GM21737 (cell line): ENCODE measurements around the gene RNF123.
A peak's percentile ranks its signal among the peaks of the same experiment; 100 is the strongest.

ENCODE experiments used
- ATAC-seq: cut with Tn5 transposase; IDR thresholded peaks from one replicate; pipeline ENCODE4 v1.9.1; 2021; ENCODE audit warnings: mild to moderate bottlenecking, moderate library complexity; ENCODE audit not compliant: unreplicated experiment

The RNF123 gene

DNA sequence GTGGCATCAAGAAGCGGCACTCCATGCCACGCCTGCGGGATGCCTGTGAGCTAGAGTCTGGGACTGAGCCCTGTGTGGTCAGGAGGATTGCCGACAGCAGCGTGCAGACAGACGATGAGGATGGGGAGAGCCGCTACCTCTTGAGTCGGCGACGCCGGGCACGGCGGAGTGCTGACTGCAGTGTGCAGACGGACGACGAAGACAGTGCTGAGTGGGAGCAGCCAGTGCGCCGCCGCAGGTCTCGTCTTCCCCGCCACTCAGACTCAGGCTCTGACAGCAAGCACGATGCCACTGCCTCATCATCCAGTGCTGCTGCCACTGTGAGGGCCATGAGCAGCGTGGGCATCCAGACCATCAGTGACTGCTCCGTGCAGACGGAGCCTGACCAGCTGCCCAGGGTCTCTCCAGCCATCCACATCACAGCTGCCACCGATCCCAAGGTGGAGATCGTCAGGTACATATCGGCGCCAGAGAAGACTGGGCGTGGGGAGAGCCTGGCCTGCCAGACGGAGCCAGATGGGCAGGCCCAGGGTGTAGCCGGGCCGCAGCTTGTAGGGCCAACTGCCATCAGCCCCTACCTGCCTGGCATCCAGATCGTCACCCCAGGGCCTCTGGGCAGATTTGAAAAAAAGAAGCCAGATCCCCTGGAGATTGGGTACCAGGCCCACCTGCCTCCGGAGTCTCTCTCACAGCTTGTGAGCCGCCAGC lies 32.0 kb upstream of the RNF123 start:
- ATAC-seq: no peak

DNA sequence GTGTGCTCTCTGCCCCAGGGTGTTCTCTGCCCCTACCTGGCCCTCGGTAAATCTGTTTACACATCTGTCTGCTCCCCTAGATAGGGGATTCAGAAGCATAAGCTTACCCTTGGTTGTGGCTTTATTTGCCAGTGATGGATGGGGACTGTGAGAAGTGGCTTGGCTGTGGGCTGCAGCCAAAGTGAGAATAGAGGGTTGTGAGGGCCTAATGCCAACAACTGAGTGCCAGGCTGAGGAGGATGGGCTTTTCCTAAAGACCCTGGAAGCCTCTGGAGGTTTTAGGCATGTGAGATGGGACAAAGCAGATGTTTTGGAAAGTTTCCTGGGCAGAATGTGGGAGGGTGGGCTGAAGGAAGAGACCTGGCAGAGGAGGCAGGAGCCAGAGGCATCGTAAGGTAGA lies 30.6 kb upstream of the RNF123 start:
- no peak for ATAC-seq

DNA sequence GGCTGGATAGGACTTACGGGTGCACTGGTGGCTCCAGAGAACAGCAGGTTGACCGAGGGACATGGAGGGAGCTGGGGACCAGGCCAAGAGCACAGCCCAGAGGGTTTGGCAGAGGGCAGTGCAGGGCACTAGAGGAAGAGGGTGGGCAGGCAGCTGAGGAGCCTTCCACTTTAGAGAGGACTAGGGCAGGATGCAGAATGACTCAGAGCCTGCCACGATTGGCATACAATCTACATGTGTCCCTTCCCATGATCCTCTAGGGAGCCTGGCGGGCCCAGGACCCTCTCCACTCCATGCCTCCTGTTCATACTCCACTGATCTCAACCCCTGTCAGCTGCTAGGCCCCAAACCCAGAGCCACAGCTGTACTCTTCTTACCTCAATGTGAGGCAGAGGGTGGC lies 29.6 kb upstream of the RNF123 start:
- ATAC-seq: no peak

DNA sequence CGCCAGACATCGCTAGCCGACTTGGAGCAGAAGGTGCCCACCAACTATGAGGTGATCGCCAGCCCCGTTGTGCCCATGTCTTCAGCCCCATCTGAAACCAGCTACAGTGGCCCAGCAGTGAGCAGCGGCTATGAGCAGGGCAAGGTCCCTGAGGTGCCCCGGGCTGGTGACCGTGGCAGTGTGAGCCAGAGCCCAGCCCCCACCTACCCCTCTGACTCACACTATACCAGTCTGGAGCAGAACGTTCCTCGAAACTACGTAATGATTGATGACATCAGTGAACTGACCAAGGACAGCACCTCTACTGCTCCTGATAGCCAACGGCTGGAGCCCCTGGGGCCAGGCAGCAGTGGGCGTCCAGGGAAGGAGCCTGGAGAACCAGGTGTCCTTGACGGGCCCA lies 28.1 kb upstream of the RNF123 start:
- ATAC-seq: no peak

DNA sequence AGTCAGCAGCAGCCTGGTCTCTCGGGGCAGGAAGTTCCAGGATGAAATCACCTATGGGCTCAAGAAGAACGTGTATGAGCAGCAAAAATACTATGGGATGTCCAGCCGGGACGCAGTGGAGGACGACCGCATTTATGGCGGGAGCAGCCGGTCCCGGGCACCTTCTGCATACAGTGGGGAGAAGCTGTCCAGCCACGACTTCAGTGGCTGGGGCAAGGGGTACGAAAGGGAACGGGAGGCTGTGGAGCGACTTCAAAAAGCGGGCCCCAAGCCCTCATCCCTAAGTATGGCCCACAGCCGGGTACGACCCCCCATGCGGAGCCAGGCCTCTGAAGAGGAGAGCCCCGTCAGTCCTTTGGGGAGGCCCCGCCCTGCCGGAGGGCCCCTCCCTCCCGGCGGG lies 27.3 kb upstream of the RNF123 start:
- no peak for ATAC-seq

DNA sequence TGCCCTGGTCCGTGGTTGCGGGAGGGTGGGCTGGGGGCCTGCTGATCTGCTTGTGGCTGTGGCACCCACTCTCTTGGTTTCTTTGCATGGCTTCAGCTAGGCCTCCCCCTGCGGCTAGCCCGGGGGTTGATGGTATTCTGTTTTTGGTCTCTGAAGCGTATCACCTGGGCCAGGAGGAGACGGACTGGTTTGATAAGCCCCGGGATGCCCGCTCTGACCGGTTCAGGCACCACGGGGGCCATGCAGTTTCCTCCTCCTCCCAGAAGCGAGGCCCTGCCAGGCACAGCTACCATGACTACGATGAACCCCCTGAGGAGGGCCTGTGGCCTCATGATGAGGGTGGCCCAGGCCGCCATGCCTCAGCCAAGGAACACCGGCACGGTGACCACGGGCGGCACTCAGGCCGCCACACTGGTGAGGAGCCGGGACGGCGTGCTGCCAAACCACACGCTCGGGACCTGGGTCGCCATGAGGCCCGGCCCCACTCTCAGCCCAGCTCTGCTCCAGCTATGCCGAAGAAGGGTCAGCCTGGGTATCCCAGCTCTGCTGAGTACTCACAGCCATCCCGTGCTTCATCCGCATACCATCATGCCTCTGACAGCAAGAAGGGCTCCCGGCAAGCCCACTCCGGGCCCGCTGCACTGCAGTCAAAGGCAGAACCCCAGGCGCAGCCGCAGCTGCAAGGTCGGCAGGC lies 26.5 kb upstream of the RNF123 start:
- ATAC-seq: no peak

DNA sequence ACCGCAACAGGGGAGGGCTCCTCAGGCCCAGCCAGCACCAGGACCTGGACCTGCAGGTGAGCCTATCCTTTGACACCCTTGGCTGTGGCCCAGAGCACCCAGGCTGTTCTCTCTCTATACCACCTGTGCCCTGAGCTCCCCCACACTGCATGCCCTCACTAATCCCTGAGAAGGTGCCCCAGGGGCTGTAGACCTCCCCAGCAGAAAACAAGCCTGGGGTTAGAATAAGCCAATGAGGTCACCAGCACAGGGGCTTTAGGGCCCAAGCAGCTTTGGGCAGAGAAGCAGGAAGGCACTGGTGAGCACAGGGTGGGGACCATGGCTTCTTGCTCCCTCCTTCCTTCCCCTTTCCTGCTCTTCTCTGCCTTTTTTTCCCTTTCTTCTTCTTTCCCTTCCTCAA lies 25.5 kb upstream of the RNF123 start:
- no peak for ATAC-seq

DNA sequence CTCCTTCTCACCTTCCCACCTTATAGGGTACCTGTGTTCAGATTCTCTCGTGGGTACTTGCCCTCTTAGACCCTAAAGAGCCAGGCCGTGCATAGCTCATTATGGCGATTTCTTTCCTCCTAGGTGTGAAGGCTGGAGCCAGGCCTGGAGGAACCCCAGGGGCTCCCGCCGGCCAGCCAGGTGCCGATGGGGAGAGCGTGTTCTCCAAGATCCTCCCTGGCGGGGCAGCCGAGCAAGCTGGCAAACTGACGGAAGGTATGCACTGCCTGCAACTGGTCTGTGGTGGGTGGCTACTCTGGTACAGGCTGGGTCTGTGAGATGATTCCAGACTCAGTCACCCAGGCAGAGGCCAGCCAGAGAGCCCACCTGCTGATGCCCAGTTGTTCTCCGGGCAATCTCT lies 25.1 kb upstream of the RNF123 start:
- no peak for ATAC-seq

DNA sequence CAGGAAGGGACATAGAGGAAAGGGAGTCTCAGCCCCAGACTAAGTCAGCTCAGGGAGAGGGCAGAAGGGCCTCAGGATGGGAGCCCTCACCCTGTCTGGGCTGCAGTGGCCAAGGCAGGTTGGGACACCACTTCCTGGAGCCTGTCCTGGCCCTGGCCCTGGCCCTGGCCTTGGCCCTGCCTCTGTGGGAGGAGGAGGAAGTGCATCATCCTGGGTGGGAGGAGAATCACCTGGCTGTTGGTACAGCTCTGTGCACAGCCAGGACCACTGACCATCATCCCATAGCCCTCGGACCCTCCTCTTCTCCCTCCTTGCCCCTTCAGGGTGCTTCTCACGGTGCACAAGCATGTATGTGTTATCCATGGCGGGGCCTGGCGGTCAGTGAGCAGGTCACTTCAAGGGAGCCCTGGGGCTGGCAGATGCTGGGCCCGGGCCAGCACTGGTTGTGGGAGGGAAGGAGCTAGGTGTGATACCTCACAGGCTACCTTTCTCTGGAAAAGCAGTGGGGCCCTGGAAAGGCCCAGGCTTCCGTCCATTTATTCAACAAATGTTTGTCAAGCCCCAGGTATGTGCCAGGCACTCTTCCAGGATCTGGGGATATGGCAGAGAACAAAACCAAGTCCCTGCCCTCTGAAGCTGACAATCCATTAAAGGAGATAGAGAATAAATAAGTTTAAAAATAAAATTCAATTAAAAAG lies 23.4 kb upstream of the RNF123 start:
- ATAC-seq: no peak

DNA sequence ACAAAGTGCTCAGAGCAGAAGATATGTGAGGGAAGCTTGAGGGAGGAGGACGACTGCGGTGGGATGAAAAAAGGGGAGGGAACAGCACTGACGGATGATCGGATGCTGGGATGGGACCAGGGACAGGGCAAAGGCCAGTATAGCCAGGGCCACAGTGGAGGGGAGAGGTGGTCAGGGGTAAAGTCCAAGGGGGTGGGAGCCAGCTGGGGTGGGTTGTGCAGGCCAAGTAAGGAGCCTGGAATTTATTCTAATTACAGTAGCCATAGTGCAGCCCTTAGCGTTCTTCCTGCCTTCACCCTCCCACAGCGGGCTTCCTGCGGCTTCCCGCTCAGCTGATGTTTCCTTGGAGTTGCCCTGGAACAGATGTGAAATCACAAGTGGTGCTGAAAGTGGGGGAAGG lies 22.8 kb upstream of the RNF123 start:
- no peak for ATAC-seq

DNA sequence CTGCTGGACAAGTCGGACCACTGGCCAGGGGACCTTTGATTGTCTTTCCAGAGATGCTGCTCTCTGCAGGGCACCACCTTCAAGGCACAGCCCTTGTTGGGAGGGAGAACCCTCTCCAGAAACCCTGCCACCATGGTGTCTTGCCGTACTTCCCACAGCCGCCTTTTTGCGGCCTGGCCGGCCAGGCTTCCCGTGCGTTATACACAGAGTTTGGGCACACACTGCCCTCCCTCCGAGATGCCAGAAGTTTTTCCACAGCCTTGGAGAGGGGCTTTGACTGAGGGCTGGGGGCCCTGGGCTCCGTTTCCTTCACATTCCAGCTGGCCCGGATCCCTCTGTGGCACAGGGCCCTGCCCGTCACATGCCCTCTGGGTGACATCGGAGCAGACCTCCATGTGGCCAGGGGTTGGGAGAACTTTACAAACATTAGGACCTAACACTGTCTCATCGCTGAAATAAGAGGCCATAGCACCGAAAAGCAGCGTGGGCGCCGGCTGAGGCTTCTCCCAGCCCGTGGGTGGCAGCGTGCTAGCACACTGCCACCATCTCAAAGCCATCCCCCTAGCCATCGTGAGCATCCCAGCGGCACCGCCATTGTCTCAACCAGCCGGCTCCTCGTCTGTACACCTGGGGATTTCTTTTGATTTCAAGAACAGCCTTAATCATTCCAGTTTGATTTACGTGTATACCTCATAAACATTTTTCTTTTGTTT lies 21.5 kb upstream of the RNF123 start:
- no peak for ATAC-seq

DNA sequence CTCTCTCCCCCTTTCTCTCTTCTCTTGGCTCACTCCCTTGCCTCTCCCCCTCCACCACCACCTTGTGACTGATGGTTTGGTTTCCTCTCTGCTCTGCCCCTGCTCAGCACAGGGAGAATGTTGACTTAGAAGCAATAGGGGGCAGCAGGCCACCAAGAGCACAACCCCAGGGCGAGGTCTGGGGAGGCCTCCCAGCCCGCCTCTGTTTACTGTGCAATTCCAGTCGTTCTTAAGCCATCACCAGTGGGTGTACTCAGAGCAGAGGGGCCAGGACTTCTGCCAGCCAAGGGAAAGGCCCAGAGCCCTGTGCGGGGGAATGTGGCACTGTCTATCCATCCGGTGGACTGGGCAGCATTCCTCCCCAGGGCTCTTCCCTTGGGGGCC lies 21.0 kb upstream of the RNF123 start:
- ATAC-seq: no peak

DNA sequence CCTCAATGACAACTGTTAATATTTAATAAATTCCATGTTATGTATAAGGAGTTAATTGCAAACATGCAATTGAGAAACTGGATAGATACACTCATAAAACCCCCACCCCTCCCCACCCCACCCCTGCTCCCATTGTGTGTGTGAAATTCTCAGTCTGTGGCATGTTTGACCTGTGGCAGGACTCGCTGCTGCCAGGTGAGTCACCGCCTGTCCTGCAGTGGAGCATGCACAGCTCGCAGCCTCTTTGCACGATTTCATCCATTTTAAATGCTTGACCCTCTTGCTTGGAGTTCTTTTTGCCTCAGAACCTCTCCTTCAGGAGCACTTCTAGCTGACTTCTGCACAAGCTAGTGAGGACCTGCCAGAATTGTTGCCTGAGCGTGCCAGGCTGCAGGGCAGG lies 20.5 kb upstream of the RNF123 start:
- ATAC-seq: no peak

DNA sequence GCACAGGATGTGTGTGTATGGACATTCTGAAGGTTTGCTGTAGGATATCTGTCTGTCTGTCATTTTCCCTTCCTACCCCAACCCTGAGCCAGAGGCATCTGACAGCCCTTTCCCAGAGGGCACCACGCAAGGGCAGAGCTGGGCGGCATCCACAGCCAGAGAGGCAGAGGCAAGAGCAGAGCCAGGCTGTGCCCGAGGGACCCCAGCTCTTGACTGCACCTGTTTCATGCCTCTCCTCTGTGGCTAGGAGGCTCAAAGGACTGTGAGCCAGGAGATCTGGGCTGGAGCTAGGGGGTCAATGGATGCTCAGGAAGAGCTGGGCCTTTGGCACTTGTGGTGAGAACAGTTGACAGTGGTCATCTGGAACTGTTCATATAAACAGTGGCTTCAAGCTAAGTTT lies 20.0 kb upstream of the RNF123 start:
- no peak for ATAC-seq

DNA sequence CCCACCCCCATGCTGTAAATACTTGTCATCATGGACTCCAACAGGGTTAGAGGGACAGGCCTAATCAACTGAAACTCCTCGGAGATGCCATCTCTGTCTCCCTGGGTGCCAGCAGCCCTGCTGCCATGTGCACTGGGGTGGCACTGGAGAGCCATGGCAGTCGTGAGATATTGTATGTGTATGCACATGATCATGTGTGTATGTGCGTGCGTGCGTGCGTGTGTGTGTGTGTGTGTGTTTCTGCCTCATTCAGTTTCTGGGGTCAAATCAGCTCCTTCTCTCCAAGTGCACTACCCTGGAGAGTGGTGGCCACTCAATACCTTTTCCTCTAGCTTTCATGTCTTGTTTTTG lies 18.4 kb upstream of the RNF123 start:
- ATAC-seq: no peak

DNA sequence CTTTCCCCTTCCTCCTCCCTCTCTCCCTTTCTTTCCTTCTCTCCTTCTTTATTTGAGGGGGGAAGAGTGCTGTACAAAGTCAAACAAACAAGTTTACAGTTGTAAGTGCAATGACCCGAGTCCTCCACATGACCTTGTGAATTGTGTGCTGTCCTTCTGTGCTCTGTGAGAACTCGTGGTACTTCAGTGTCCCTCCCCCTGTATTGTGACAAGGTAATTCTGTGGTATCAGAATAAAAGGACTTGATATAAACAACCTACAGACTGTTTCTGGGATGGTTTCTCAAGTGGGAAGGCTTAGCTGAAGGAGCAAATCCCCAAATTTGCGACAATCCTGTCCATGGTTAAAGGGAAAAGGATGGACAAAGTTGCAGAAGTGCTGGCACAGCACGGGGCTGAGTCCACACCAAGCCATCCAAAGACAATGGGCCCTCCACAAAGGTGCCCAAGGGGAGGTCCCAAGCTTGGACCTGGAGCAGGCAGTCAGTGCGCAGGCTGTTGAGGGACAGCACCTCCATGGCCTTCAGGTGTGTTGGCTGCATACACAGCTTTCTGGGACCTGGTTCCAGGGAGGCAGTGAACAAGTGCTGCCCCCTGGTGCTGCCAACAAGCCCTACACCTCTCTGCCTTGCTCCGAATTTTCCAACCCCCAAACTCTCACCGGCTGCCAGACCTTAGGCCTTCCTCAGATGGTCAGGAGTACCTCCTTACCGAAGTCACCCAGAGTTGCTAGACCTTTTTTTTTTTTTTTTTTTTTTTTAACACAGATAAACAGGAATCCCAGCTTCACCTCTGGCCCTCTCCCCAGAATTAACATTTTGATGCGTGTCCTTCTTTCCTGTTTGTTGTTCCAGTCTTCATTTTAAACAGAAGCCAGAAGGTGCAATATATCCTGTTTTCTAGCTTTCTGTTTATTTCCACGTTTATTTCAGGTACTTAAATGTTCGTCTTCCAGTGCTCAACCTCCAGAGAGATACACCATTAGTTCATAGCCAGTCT lies 17.8 kb upstream of the RNF123 start:
- ATAC-seq: no peak

DNA sequence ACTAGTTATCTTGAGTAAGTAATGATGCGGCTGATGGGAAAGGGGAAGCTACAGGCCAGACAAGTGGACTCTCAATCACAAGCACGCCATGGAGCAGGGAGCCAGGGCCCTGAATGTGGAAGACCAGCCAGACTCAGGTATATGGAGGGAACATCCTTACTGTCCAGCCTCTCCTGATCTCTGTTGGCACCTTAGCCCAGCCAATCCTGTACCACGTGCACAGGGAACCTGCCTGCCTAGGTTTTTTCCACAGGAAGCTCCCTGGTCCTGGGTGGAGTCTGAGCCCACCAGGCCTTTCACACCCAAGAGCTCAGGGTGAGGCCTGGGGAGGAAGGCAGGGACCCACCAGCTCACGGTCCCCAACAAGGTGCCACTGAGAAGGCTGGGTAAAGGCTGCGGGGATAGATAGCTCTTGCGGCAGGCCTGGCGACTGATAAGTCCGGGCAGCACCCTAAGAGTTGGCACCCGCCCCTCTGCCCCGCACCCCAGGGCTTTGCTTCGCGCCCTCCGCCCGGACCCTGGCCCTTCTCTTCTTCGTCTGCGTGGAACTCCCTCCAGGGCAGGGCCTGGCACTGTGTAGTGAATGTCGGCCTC lies 16.1 kb upstream of the RNF123 start:
- ATAC-seq: no peak

DNA sequence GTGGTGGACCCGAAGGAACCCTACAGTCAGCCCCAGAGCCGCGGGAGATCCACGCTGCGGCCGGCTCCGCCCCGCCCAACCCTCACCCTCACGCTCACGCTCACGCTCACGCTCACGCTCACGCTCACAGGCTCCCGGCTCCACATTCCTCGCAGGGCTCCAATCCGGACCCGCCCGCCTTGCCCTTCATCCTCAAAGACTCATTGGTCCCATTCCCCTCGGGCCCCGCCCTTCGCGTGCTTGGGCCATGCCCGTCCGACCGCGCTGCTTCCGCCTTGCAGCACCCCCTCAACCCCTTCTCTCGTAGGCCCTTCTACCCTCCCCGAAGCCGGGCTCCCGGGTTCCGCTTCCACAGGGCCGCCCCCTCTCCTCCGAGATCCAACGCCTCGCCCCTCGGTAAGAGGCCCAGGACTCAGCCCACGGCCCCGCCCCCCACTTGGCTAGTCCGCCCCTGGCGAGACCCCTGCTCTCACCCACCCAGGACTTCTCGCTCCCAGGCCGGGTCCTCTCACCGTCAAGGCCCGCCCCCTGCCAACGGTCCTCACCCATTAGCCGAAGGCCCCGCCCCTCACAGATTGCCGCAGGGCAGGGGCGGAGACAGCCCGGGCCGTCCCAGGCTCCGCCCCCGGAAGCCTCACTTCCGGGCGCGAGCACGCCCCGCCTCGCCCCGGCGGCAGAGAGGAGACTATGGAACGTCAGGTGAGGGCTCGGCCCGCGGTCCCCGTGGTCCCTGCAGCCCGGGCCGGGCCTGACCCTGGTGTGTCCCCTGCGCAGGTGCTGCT lies 15.5 kb upstream of the RNF123 start, which contains the start of gene APEH:
Gene APEH, plus strand, starts transcription at position 637 of the 782 bp plus-strand sequence. Its CDS starts 51 bp downstream, at position 688.
- peak; percentile 75 for ATAC-seq

DNA sequence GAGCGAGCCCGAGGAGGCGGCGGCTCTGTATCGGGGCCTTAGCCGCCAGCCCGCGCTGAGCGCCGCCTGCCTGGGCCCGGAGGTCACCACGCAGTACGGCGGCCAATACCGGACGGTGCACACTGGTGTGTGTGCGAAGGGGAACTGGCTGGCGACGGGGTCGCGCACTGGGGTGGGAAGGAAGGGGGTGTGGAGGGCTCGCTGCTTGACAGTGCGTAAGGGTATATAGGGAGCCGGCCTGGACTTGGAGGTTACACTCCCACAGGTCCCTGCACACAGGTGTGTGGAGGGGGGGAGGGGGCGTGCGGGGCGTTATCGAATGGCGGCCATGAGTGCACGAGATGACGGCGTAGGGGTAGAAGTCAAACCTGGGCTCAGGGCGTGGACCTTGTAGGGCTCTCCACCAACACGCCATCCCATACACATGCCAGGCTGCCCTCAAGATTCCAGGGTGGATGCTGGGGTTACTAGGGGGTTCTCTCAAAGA lies 14.8 kb upstream of the RNF123 start:
- ATAC-seq: peak; percentile 16
